HG03521 (cell line): ENCODE measurements around the gene GPBP1.
"Not testable (repeated sequence)": the region's sequence is repeated elsewhere in the genome, so short reads cannot be mapped to it uniquely, and the experiment has no call there.

ENCODE experiments used
- ATAC-seq: cut with Tn5 transposase; IDR thresholded peaks from one replicate; pipeline ENCODE4 v1.9.1; 2021; ENCODE audit warnings: mild to moderate bottlenecking, moderate library complexity; ENCODE audit not compliant: unreplicated experiment

GPBP1 gene

DNA sequence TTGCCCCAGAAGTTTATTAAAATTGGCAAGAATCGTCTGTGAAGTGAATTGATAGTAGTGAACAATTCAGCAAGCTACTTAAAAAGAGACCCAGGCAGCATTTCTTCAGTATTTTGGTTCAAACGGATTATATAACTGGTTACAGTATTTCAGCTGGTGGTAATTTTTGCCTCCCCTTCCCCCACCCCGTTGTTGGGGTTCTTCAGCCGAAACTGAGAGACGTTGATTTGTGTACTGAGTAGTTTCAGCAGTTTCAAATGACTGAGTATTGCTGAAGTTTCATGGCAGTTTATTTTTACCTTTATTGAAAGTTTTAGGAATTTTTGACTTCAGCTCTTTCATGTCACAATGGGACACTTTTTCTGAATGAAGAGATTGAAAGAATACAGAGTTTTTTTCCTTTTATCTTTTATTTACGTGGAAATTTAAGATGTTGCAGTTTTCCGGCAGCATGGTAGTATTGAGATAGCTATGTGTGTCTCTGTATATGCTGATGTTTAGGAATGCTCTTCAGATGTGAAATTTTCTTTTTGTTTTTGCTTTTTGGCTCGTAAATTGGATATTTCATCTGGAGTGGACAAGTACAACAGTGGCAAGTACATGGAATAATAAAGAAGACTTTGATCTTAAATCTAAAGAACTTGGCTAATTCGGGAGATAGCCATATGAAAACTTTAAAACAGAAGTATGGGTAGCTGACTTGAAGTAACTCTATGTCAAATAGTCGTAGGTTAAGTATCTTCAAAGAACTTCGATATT, 1.9 kb downstream of the GPBP1 start:
- ATAC-seq, result no peak

DNA sequence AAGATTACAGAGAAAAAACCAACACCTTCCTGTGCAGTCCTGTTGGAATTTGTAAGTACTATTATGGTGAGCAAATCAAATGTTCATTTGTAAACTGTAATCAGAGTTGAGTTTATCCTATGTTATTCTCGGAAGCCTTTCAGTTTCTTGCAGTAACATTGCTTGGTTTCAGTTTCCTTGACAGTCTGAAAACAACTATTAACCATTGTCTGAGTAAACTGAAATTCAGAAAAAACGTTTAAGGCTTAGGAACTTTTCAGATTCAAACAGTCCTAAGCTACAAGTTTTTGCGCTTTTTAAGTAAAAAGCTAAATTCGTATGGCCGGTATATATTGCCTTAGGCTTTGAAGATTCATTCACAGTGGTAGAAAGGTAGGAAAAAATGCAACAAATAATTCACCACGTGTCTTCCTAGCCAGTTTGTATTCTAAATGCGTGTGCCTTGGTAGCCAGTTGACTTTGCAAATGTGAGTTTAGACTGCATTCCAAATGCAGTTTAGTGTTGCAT, 2.5 kb downstream of the GPBP1 start:
- no peak for ATAC-seq

DNA sequence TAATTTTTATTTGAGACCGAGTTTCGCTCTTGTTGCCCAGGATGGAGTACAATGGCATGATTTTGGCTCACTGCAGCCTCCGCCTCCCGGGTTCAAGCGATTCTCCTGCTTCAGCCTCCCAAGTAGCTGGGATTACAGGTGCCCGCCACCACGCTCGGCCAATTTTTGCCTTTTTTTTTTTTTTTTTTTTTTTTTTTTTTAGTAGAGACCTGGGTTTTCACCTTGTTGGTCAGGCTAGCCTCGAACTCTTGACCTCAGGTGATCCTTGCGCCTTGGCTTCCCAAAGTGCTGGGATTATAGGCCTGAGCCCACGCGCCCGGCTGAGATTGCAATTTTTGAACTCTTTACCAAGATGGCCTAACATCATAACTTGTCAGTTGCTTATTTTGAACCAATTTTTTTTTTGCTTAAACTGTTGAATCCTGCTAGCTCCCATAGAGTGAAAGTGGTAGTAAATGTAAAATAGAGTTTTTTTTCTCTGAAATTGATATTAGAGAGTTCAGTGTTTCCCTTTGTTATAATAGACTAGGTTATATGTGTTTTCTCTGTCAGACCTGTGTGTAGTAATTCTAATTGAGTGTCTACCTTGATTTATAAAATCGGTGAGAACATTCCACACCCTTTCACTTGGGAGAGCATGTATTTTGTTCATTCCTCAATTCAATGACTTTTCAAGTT, 3.8 kb downstream of the GPBP1 start:
- ATAC-seq, result no peak

DNA sequence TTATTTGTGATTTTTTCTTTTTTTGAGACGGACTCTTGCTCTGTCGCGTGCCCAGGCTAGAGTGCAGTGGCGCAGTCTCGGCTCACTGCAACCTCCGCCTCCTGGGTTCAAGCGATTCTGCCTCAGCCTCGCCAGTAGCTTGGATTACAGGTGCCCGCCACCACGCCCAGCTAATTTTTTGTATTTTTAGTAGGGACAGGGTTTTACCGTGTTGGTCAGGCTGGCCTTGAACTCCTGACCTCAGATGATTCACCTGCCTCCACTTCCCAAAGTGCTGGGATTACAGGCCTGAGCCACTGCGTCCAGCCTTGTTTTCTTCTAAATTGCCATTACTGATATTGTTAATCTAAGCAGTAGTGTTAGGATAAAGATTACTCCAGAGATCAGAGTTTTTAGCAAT, 4.4 kb downstream of the GPBP1 start:
- ATAC-seq, result not testable (repeated sequence)

DNA sequence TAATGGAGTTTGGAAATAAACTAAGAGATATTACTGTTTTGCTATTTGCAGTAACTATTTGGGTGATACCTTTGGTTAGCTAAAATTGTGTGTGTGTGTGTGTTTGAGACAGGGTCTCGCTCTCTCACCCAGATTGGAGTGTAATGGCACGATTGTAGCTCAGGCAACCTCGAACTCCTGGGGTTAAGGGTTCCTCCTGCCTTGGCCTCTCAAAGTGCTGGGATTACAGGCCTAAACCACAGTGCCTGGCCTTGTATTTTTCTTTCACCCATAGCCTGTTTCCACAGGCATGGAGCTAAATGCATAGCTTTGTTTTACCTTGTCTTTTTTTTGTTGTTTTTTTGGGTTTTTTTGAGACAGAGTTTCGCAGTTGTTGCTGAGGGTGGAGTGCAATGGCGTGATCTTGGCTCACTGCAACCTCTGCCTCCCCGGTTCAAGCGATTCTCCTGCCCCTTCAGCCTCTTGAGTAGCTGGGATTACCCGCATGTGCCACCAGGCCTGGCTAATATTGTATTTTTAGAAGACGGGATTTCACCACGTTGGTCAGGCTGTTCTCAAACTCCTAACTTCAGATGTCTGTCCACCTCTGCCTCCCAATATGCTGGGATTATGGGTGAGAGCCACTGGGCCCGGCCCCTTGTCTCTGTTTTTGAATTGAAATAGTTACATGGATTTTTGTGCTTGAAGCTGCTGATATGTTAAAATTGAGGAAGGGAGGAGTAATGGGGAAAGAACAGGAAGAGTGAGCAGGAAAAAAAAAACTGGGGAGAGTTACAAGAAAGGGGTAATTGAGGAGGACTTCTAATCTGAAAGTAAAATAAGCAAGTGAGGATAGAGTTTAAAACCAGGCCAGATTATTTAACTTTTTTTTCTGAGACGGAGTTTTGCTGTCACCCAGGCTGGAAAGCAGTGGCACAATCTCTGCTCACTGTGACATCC, 5.7 kb downstream of the GPBP1 start:
- ATAC-seq, result no peak

DNA sequence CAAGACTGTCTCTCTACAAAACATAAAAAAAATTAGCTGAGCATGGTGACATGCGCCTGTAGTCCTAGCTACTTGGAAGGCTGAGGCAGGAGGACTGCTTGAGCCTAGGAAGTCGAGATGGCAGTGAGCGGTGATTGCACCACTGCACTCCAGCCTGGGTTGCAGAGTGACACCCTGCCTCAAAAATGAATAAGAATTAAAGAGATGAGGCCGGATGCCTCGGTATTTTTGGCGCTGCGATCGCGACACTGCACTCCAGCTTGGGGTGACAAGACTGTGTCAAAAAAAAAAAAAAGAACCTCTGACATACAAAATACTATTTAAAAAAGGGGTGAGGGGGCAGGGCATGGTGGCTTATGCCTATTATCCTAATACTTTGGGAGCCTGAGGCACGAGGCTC, 7.3 kb downstream of the GPBP1 start:
- ATAC-seq, result no peak

DNA sequence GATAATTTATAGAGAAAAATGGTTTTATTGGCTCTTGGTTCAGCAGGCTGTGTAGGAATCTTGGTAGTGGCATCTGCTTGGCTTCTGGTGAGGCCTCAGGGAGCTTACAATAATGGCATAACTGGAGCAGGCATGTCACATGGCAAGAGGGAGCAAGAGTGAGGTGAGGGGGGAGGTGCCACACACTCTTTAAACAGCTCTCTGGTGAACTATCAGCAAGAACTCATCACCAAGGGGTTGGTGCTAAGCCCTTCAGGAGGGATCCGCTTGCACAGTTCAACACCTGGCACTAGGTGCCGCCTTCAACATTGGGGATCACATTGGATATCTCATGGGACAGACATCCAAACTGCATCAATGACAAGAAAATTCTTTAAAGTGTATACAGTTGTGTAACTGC, 10.5 kb downstream of the GPBP1 start:
- ATAC-seq, result no peak

DNA sequence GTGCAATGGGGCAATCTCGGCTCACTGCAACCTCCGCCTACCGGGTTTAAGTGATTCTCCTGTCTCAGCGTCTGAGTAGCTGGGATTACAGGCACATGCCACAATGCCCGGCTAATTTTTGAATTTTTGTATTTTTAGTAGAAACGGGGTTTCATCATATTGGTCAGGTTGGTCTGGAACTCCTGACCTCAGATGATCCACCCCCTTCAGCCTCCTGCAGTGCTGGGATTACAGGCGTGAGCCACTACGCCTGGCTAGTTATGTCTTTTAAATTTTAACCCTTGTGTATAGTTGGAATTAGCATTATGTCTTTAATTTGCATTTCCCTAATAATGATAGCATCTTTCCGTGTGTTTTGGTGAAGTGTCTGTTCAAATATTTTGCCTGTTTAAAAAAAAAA, 11.5 kb downstream of the GPBP1 start:
- ATAC-seq, result no peak

DNA sequence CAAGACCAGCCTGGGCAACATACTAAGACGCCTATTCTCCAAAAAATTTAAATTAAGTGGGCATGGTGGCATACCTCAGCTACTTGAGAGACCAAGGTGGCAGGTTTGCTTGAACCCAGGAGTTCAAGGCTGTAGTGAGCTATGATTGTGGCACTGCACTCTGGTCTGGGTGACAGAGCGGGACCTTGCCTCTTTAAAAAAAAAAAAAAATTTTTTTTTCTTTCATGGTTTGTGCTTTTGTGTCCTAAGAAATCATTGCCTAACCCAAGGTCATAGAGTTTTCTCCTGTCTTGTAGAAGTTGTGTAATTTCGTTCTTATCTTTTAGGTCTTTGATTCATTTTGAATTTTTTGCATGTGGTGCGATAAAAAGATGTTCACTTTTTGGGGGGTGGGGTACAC, 12.3 kb downstream of the GPBP1 start:
- ATAC-seq, result no peak

DNA sequence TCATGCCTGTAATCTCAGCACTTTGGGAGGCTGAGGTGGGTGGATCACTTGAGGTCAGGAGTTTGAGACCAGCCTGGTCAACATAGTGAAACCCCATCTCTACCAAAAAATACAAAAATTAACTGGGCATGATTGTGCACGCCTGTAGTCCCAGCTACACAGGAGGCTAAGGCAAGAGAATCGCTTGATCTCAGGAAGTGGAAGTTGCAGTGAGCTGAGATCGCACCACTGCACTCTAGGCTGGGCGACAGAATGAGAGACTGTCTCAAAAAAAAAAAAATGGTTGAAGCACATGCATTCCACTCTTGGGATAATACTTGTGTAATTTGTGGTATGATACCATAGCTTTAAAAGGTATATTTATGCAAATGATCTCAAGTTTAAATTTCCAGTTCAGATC, 14.1 kb downstream of the GPBP1 start:
- not testable (repeated sequence) for ATAC-seq

DNA sequence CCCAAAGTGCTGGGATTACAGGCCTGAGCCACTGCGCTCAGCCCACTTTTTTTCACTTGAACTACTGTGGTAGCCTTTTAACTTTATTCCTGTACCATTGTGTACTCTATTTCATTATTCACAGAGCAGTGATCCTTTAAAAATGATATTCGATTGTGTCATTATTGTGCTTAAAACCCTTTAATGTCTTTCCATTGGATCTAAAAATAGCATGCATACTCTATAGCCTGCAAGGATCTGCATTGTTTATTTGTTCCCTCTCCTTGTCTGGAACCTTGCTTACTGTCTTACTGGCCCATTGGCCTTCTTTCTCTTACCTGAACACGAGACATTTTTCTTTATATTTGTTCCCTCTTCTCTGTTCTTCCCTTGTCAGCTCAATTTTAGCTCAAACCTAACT, 15.7 kb downstream of the GPBP1 start:
- no peak for ATAC-seq

DNA sequence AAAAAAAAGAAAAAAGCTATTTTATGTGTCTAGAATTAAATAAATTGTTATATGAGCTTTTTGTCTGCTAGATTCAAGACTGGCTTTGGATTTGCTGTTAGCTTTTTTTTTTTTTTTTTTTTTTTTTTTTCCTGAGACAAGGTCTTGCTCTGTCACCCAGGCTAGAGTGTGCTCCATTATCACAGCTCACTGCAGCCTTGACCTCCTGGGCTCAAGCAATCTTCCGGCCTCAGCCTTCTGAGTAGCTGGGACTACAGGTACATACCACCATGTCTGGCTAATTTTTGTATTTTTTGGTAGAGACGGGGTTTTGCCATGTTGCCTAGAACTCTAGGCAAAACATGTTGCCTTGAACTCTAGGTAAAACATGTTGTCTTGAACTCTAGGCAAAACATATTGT, 16.7 kb downstream of the GPBP1 start:
- no peak for ATAC-seq

DNA sequence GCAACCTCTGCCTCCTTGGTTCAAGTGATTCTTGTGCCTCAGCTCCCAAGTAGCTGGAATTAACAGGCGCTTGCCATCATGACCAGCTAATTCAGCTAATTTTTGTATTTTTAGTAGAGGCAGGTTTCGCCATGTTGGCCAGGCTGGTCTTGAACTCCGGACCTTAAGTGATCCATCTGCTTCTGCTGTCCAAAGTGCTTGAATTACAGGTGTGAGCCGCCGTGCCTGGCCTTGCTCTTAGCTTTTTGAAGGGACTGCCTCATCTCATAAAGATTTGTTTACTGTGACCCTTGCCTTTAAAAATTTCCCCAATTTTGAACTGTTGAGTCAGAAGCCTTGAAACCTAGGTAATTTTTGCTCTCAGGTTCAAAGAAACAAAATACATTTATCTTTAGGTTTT, 17.3 kb downstream of the GPBP1 start:
- no peak for ATAC-seq

DNA sequence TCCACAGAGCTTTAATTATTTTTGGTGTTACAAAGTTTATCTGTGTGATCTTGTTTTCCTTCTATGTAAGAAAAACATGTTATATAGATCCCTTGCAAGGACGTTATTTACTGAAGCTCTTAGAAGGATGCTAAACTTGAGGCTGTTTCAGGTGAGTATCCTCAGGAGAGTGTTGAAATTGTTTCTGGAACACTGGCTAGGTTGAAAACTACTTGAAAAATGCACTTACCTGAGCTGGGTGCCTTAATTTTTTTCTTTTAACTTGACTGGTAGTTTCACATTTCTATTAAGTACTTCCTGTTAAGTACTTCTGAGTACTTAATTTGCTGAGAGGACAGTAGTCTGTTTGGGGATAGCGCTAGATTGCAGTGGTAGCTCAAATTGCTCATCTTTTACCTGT, 18.1 kb downstream of the GPBP1 start:
- no peak for ATAC-seq

DNA sequence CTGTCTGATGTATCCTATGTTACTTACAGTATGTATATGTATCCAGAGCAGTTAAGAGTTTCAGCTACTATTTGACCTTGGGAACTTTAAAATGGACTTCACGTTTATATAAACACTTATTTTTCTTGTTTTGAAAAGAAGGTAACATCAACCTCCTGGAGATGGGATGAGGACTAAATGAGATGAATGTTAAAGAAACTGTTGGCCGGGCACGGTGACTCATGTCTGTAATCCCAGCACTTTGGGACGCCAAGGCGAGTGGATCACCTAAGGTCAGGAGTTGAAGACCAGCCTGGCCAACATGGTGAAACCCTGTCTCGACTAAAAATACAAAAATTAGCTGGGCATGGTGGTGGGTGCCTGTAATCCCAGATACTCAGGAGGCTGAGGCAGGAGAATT, 19.0 kb downstream of the GPBP1 start:
- not testable (repeated sequence) for ATAC-seq

DNA sequence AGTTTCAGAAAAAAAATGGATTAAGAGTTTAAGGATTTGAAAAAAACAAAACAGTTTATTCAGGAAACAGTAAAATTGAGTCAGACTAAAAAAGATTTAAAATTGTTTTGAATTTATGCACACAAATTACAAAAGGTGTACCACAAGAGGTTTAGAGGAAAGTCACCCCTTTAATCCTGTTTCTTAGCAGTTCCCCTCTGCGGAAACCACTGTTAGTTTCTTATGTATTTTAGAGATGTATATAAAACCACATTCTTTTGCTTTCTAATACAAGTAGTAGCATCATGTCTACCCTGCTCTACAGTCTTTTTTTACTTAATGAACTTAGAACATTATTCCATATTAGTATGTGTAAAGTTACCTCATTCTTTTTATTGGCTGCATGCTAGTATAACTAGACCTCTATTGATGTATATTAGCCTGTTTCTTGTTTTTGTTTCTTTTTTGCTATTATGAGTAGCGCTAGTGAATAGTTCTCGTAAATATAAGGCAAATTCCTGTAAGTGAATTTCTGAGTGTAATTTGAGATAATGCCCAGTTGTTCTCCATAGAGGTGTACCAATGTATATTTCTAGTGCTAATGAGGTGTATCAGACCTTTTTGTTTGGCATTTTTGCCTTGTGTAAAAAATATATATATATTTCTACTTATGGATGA, 20.0 kb downstream of the GPBP1 start:
- ATAC-seq, result peak; percentile 61

DNA sequence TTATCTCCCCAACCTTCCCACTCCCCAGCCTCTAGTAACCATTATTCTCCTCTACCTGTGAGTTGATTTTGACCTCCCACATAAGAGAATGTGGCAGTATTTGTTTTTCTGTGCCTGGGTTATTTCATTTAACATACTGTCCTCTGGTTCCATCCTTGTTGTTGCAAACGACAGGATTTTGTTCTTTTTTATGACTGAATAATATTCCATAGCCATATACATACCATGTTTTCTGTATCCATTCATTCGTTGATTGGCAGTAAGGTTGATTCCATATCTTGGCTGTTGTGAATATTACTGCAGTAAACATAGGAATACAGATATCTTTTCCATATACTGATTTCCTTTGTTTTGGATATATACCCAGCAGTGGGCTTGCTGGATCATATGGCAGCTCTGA, 20.8 kb downstream of the GPBP1 start:
- no peak for ATAC-seq

DNA sequence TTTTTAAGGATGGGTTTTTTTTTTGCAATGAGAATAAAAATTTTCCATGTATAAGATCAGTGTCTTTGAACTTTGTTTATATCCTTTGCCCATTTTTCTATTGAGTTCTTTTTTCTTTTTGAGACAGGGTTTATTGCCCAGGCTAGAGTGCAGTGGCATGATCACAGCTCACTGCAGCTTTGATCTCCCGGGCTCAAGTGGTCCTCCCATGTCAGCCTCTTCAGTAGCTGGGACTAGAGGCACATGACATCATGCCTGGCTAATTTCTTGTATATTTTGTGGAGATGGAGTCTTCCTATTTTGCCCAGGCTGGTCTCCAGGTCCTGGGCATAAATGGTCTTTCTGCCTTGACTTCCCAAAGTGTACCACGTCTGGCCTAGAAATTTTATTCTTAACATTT, 21.2 kb downstream of the GPBP1 start:
- no peak for ATAC-seq

DNA sequence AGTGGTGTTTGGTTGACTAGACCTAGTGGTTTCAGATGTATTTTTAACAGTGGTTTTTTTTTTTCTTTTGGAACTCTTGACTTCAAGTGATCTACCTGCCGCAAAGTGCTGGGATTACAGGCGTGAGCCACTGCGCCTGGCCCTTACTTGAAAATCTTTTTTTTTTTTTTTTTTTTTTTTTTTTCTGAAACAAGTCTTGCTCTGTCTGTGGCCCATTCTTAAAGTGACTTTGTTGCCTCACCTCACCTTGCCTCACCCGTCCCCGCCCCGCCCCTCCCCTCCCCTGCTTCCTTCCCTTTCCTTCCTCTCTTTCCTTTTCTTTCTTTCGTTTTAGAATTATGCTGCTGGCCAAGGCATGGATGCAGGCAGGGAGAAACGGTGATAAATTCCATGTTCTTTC, 26.0 kb downstream of the GPBP1 start:
- ATAC-seq, result no peak

DNA sequence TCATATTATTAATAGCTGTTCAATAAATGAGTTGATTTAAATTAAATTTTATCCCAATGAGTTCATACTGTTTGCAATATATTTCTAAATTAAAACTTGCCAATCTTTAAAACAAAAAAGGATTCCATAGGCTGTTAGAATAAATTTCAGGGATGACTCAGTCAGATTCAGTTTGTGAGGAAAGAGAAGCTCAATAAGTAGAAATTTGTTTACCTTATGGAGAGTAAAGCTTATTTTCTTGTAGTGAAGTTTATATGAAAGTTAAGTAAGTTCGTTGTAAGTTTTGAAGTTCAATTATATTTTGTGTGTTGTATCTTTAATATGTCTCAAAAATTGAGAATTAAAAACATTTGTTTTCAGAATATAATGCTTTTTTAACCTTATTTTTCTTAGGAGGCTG, 29.0 kb downstream of the GPBP1 start:
- no peak for ATAC-seq
